Measurements from ENCODE around the gene PPP6R2.
A peak's percentile ranks its signal among the peaks of the same experiment; 100 is the strongest.

PPP6R2 gene

GRCh38 chr22:50398831-50399648, 55.9 kb downstream of the PPP6R2 start:
- Histone ChIP-seq H3K27me3 (ENCODE audit: insufficient read depth, insufficient read length) (no peaks in the 10 kb centered on the region), H3K4me3 (ENCODE audit: insufficient read length, low read depth) (no peak overlapping the region), H3K36me3 (ENCODE audit: insufficient read depth, insufficient read length, low read length) (peaks cover 32% of the 10 kb centered on the region), H3K9ac (ENCODE audit: insufficient read length, low read depth) (peak overlapping the region; percentile 33), H3K4me1 (ENCODE audit: insufficient read depth, insufficient read length) (peaks cover 5% of the 10 kb centered on the region), H3K9me3 (ENCODE audit: insufficient read depth, low read length) (no peaks in the 10 kb centered on the region)
- TF ChIP-seq YY1 (IDR thresholded peaks at IDR 0.05; ENCODE audit: insufficient read depth, insufficient read length) (no peak), SUZ12 (IDR thresholded peaks at IDR 0.05; ENCODE audit: extremely low read depth, insufficient read depth, insufficient read length) (no peak), ZNF274 (IDR thresholded peaks at IDR 0.05; ENCODE audit: low read depth, low read length) (no peak)
- DNase-seq (ENCODE audit: low read depth, low spot score): no peak

- Histone ChIP-seq H3K9me3 (ENCODE audit: insufficient read depth, low read length) (no peaks in the 10 kb centered on the region), H3K4me3 (ENCODE audit: insufficient read length, low read depth) (no peak overlapping the region), H3K27me3 (ENCODE audit: insufficient read depth, insufficient read length) (no peaks in the 10 kb centered on the region), H3K9ac (ENCODE audit: insufficient read length, low read depth) (no peak overlapping the region), H3K36me3 (ENCODE audit: insufficient read depth, insufficient read length, low read length) (peaks cover 33% of the 10 kb centered on the region), H3K4me1 (ENCODE audit: insufficient read depth, insufficient read length) (peaks cover 5% of the 10 kb centered on the region)
- TF ChIP-seq SUZ12 (IDR thresholded peaks at IDR 0.05; ENCODE audit: extremely low read depth, insufficient read depth, insufficient read length) (no peak), ZNF274 (IDR thresholded peaks at IDR 0.05; ENCODE audit: low read depth, low read length) (no peak), YY1 (IDR thresholded peaks at IDR 0.05; ENCODE audit: insufficient read depth, insufficient read length) (no peak)
- peak; percentile 16 for DNase-seq (ENCODE audit: low read depth, low spot score)
Observed at GRCh38 chr22:50399751-50400331, 56.7 kb downstream of the PPP6R2 start.

GRCh38 chr22:50400406-50400805, 57.3 kb downstream of the PPP6R2 start:
- Histone ChIP-seq H3K4me3 (ENCODE audit: insufficient read length, low read depth) (no peak overlapping the region), H3K36me3 (ENCODE audit: insufficient read depth, insufficient read length, low read length) (peaks cover 31% of the 10 kb centered on the region), H3K9ac (ENCODE audit: insufficient read length, low read depth) (no peak overlapping the region), H3K9me3 (ENCODE audit: insufficient read depth, low read length) (no peaks in the 10 kb centered on the region), H3K27me3 (ENCODE audit: insufficient read depth, insufficient read length) (no peaks in the 10 kb centered on the region), H3K4me1 (ENCODE audit: insufficient read depth, insufficient read length) (peaks cover 1% of the 10 kb centered on the region)
- no peak for TF ChIP-seq SUZ12 (IDR thresholded peaks at IDR 0.05; ENCODE audit: extremely low read depth, insufficient read depth, insufficient read length)
- no peak for TF ChIP-seq YY1 (IDR thresholded peaks at IDR 0.05; ENCODE audit: insufficient read depth, insufficient read length)
- no peak for TF ChIP-seq ZNF274 (IDR thresholded peaks at IDR 0.05; ENCODE audit: low read depth, low read length)
- no peak for DNase-seq (ENCODE audit: low read depth, low spot score)

GRCh38 chr22:50400931-50401330, 57.8 kb downstream of the PPP6R2 start:
- peaks cover 31% of the 10 kb centered on the region for H3K36me3 ChIP-seq (ENCODE audit: insufficient read depth, insufficient read length, low read length)
- no peaks in the 10 kb centered on the region for H3K4me1 ChIP-seq (ENCODE audit: insufficient read depth, insufficient read length)
- TF ChIP-seq SUZ12 (IDR thresholded peaks at IDR 0.05; ENCODE audit: extremely low read depth, insufficient read depth, insufficient read length) (no peak), YY1 (IDR thresholded peaks at IDR 0.05; ENCODE audit: insufficient read depth, insufficient read length) (no peak), ZNF274 (IDR thresholded peaks at IDR 0.05; ENCODE audit: low read depth, low read length) (no peak)

GRCh38 chr22:50401907-50402306, 58.8 kb downstream of the PPP6R2 start:
- no peaks in the 10 kb centered on the region for H3K9me3 ChIP-seq (ENCODE audit: insufficient read depth, low read length)
- no peak for TF ChIP-seq SUZ12 (IDR thresholded peaks at IDR 0.05; ENCODE audit: extremely low read depth, insufficient read depth, insufficient read length)
- TF ChIP-seq YY1 (IDR thresholded peaks at IDR 0.05; ENCODE audit: insufficient read depth, insufficient read length): no peak
- no peak for TF ChIP-seq ZNF274 (IDR thresholded peaks at IDR 0.05; ENCODE audit: low read depth, low read length)
- H3K36me3 ChIP-seq (ENCODE audit: insufficient read depth, insufficient read length, low read length): peaks cover 38% of the 10 kb centered on the region
- no peak overlapping the region for H3K4me3 ChIP-seq (ENCODE audit: insufficient read length, low read depth)
- no peak for DNase-seq (ENCODE audit: low read depth, low spot score)
- no peak overlapping the region for H3K9ac ChIP-seq (ENCODE audit: insufficient read length, low read depth)
- no peaks in the 10 kb centered on the region for H3K4me1 ChIP-seq (ENCODE audit: insufficient read depth, insufficient read length)
- H3K27me3 ChIP-seq (ENCODE audit: insufficient read depth, insufficient read length): no peaks in the 10 kb centered on the region

More at GRCh38 chr22:50400931-50401330, 57.8 kb downstream of the PPP6R2 start:
- no peak overlapping the region for H3K4me3 ChIP-seq (ENCODE audit: insufficient read length, low read depth)
- no peak for DNase-seq (ENCODE audit: low read depth, low spot score)
- no peak overlapping the region for H3K9ac ChIP-seq (ENCODE audit: insufficient read length, low read depth)
- H3K27me3 ChIP-seq (ENCODE audit: insufficient read depth, insufficient read length): no peaks in the 10 kb centered on the region
- no peaks in the 10 kb centered on the region for H3K9me3 ChIP-seq (ENCODE audit: insufficient read depth, low read length)

- Histone ChIP-seq H3K4me3 (ENCODE audit: insufficient read length, low read depth) (no peak overlapping the region), H3K27me3 (ENCODE audit: insufficient read depth, insufficient read length) (no peaks in the 10 kb centered on the region), H3K9ac (ENCODE audit: insufficient read length, low read depth) (no peak overlapping the region), H3K9me3 (ENCODE audit: insufficient read depth, low read length) (no peaks in the 10 kb centered on the region), H3K36me3 (ENCODE audit: insufficient read depth, insufficient read length, low read length) (peaks cover 52% of the 10 kb centered on the region), H3K4me1 (ENCODE audit: insufficient read depth, insufficient read length) (no peaks in the 10 kb centered on the region)
- DNase-seq (ENCODE audit: low read depth, low spot score): no peak
- TF ChIP-seq YY1 (IDR thresholded peaks at IDR 0.05; ENCODE audit: insufficient read depth, insufficient read length): no peak
- TF ChIP-seq ZNF274 (IDR thresholded peaks at IDR 0.05; ENCODE audit: low read depth, low read length): no peak
- no peak for TF ChIP-seq SUZ12 (IDR thresholded peaks at IDR 0.05; ENCODE audit: extremely low read depth, insufficient read depth, insufficient read length)
Observed at GRCh38 chr22:50403701-50404101, 60.6 kb downstream of the PPP6R2 start.

- H3K4me3 ChIP-seq (ENCODE audit: insufficient read length, low read depth): no peak overlapping the region
- no peaks in the 10 kb centered on the region for H3K27me3 ChIP-seq (ENCODE audit: insufficient read depth, insufficient read length)
- H3K4me1 ChIP-seq (ENCODE audit: insufficient read depth, insufficient read length): no peaks in the 10 kb centered on the region
- H3K9ac ChIP-seq (ENCODE audit: insufficient read length, low read depth): no peak overlapping the region
- TF ChIP-seq SUZ12 (IDR thresholded peaks at IDR 0.05; ENCODE audit: extremely low read depth, insufficient read depth, insufficient read length): no peak
- no peak for TF ChIP-seq ZNF274 (IDR thresholded peaks at IDR 0.05; ENCODE audit: low read depth, low read length)
- no peak for TF ChIP-seq YY1 (IDR thresholded peaks at IDR 0.05; ENCODE audit: insufficient read depth, insufficient read length)
- DNase-seq (ENCODE audit: low read depth, low spot score): no peak
- no peaks in the 10 kb centered on the region for H3K9me3 ChIP-seq (ENCODE audit: insufficient read depth, low read length)
- H3K36me3 ChIP-seq (ENCODE audit: insufficient read depth, insufficient read length, low read length): peaks cover 39% of the 10 kb centered on the region
Observed at GRCh38 chr22:50406416-50407170, 63.5 kb downstream of the PPP6R2 start.

All from NT2/D1 (cell line).